ENCODE measurements around the gene DENND2D. TPM values are rescaled to one million over a fixed set of nuclear protein-coding genes. Genes with fewer than 3 reads are reported as not detected.

The DENND2D gene
- polyA plus RNA-seq, 1 donor from 2014 or later, result not detected

DNA sequence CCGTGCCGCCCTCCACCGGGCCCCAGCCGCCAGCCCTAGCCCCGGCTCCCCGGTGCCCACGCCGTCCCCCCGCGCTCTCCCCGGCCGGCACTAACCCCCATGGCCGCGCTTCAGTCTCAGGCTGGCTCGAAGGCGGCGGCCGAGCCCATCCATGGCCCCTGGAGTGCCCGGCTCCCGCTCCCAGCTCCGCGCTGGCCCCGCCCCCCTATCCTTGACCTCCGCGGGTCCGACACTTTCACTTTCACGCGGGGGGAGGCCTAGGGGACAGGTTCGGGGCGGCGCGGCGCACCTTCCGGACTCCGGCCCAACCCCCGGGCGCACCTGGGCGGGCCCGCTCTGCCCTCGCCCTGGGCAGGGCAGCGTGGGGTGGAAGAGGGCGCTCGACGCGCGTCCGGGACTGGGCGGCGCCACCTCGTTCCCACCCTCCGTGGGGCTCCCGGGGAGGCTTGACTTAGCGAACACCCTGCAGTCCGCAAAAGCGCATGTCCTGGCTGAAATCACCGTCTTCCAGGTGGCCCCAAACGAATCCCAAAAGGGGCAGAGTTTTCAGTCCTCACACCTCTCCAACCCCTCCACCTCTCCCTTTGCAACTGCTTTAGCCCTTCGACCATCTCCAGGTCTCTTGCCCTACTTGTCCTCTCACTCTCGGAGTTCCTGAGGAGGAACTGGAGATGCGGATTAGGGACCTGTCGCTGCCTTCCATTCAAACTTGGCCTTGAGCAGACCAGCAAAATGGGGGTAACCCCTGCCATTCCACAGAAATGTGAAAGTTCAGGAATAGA, 3.9 kb upstream of the DENND2D start:
- H2AFZ ChIP-seq (ENCODE audit: low read depth, low read length), result no peak overlapping the region

DNA sequence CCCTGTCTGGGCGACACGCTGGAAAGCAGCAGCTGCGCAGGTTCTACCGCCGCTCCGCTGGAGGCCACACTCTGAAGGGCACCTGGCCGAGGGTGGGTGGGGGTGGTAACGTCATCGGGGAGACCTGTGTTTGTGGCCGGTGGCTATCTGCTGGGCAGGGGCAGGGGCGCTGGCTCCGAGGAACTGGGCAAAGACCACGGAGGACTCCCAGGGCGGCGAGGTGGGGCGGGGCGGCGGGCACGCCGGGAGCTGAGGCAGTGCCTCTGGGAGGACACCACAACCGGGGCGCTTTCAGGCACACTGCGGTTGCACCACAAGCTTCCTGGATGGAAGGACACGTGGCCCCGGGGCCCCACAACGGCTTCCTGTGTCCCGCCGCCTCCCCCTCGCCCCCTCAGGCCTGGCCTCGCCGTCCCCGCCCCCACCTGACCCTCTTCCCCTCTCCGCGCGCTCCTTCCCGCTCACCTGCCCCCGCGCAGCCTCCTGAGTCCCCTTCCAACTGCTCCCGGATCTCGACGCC, 3.3 kb upstream of the DENND2D start:
- peaks cover 35% of the 10 kb centered on the region for H3K27me3 ChIP-seq (ENCODE audit: insufficient read depth, low read depth, low read length)
- H3K36me3 ChIP-seq (ENCODE audit: insufficient read depth, low read length), result no peaks in the 10 kb centered on the region
- no peaks in the 10 kb centered on the region for H3K9me3 ChIP-seq (ENCODE audit: low read length)
- no peaks in the 10 kb centered on the region for H3K79me2 ChIP-seq (replicated peaks; ENCODE audit: insufficient read depth, low read length)
- H4K20me1 ChIP-seq (ENCODE audit: insufficient read depth), result no peaks in the 10 kb centered on the region
- no peaks in the 10 kb centered on the region for H3F3A ChIP-seq (ENCODE audit: insufficient read depth, low read length, poor library complexity, severe bottlenecking)
- H3K4me2 ChIP-seq (ENCODE audit: low read length), result no peak overlapping the region
- H3K27ac ChIP-seq (ENCODE audit: low read length), result no peak overlapping the region
- H3K4me3 ChIP-seq (ENCODE audit: low read length), result peak overlapping the region; percentile 52
- no peaks in the 10 kb centered on the region for H3K9me2 ChIP-seq (ENCODE audit: insufficient read depth, low read length)
- no peak for TF ChIP-seq EP300 (conservative IDR thresholded peaks at IDR 0.05; ENCODE audit: poor library complexity, severe bottlenecking)
- no peak for TF ChIP-seq POLR2AphosphoS5 (IDR thresholded peaks at IDR 0.05)
- TF ChIP-seq MXI1 (conservative IDR thresholded peaks at IDR 0.05; ENCODE audit: poor library complexity, severe bottlenecking), result no peak
- no peak for TF ChIP-seq SMC3 (conservative IDR thresholded peaks at IDR 0.05; ENCODE audit: poor library complexity)
- no peak overlapping the region for H2AFZ ChIP-seq (ENCODE audit: low read depth, low read length)
- no peak overlapping the region for H3K9ac ChIP-seq (ENCODE audit: low read length)

More for the DNA sequence above, 3.9 kb upstream of the DENND2D start:
- Histone ChIP-seq H3K27ac (ENCODE audit: low read length) (no peak overlapping the region), H3K9me3 (ENCODE audit: low read length) (no peaks in the 10 kb centered on the region), H3K9me2 (ENCODE audit: insufficient read depth, low read length) (no peaks in the 10 kb centered on the region), H3K27me3 (ENCODE audit: insufficient read depth, low read depth, low read length) (peaks cover 35% of the 10 kb centered on the region), H3K4me2 (ENCODE audit: low read length) (no peak overlapping the region), H3K4me3 (ENCODE audit: low read length) (peak overlapping the region; percentile 52), H3K36me3 (ENCODE audit: insufficient read depth, low read length) (no peaks in the 10 kb centered on the region), H3F3A (ENCODE audit: insufficient read depth, low read length, poor library complexity, severe bottlenecking) (no peaks in the 10 kb centered on the region), H3K79me2 (replicated peaks; ENCODE audit: insufficient read depth, low read length) (no peaks in the 10 kb centered on the region), H4K20me1 (ENCODE audit: insufficient read depth) (no peaks in the 10 kb centered on the region), H3K9ac (ENCODE audit: low read length) (no peak overlapping the region)
- TF ChIP-seq REST (IDR thresholded peaks at IDR 0.05; ENCODE audit: borderline replicate concordance) (no peak), TAF1 (IDR thresholded peaks at IDR 0.05; ENCODE audit: low read depth) (no peak), POLR2AphosphoS5 (IDR thresholded peaks at IDR 0.05) (no peak), EZH2 (IDR thresholded peaks at IDR 0.05; ENCODE audit: borderline replicate concordance, insufficient read depth, low read length, poor library complexity, severe bottlenecking) (no peak), SMC3 (conservative IDR thresholded peaks at IDR 0.05; ENCODE audit: poor library complexity) (no peak), RAD21 (conservative IDR thresholded peaks at IDR 0.05) (no peak), MXI1 (conservative IDR thresholded peaks at IDR 0.05; ENCODE audit: poor library complexity, severe bottlenecking) (no peak), EP300 (conservative IDR thresholded peaks at IDR 0.05; ENCODE audit: poor library complexity, severe bottlenecking) (no peak)
- TF ChIP-seq, protein P1, sequence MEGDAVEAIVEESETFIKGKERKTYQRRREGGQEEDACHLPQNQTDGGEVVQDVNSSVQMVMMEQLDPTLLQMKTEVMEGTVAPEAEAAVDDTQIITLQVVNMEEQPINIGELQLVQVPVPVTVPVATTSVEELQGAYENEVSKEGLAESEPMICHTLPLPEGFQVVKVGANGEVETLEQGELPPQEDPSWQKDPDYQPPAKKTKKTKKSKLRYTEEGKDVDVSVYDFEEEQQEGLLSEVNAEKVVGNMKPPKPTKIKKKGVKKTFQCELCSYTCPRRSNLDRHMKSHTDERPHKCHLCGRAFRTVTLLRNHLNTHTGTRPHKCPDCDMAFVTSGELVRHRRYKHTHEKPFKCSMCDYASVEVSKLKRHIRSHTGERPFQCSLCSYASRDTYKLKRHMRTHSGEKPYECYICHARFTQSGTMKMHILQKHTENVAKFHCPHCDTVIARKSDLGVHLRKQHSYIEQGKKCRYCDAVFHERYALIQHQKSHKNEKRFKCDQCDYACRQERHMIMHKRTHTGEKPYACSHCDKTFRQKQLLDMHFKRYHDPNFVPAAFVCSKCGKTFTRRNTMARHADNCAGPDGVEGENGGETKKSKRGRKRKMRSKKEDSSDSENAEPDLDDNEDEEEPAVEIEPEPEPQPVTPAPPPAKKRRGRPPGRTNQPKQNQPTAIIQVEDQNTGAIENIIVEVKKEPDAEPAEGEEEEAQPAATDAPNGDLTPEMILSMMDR (IDR thresholded peaks at IDR 0.05; ENCODE audit: poor library complexity, severe bottlenecking), result no peak

Data from neural cell (in vitro differentiated cells).